Measurements from ENCODE around the gene PPP2R5C.

GRCh38 chr14:101905614-101906013, 144.1 kb downstream of the PPP2R5C start:
- TF ChIP-seq FOS (IDR thresholded peaks at IDR 0.05; ENCODE audit: borderline replicate concordance, insufficient read depth, low read length) (no peak), CTCF (IDR thresholded peaks at IDR 0.05; ENCODE audit: extremely low read depth in 1 of 2, insufficient read depth in 1 of 2, low read depth in 1 of 2, low read length in 2 of 2) (no peak), POLR2A (IDR thresholded peaks at IDR 0.05; ENCODE audit: low read depth, low read length) (no peak), MAX (IDR thresholded peaks at IDR 0.05; ENCODE audit: insufficient read depth, insufficient read length) (no peak), POLR2AphosphoS5 (IDR thresholded peaks at IDR 0.05; ENCODE audit: insufficient read depth, low read depth, low read length) (no peak), EZH2 (IDR thresholded peaks at IDR 0.05; ENCODE audit: borderline replicate concordance, low read depth, low read length, severe bottlenecking) (no peak)
